Retina (tissue), 1 donor: ENCODE measurements around the gene OR56A4.

ENCODE experiments used
- DNase-seq: peaks from one replicate; pipeline ENCODE4 v3.0.0-alpha.2; 2016

OR56A4 gene

DNA sequence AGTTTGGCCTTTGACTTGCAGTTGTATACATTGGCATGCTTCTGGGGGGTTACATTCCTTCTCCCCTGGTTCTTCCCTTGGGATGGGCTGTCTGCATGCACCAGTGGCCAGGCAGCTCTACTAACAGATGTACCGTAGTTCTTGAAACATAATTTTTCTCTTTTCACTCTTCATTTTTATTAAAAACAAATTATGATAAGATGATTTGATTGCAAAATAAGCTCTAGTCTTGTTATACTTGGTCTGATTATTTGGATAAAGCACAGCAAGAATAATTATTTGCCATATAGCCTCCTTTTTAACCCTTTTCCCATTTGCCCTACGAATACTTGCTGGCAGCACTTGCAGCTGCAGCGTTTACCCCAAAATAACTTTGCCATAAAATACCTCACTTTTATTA lies 51.2 kb downstream of the OR56A4 start:
- no peak for DNase-seq
